ENCODE data around the gene MYOZ1. TPM values are rescaled to one million over a fixed set of nuclear protein-coding genes. Genes with fewer than 3 reads are reported as not detected.
A peak's percentile ranks its signal among the peaks of the same experiment; 100 is the strongest.

MYOZ1 gene
- total and polyA plus RNA-seq, 2 donors (not counting 1 experiment from before 2014, with no cell fraction given): not detected

DNA sequence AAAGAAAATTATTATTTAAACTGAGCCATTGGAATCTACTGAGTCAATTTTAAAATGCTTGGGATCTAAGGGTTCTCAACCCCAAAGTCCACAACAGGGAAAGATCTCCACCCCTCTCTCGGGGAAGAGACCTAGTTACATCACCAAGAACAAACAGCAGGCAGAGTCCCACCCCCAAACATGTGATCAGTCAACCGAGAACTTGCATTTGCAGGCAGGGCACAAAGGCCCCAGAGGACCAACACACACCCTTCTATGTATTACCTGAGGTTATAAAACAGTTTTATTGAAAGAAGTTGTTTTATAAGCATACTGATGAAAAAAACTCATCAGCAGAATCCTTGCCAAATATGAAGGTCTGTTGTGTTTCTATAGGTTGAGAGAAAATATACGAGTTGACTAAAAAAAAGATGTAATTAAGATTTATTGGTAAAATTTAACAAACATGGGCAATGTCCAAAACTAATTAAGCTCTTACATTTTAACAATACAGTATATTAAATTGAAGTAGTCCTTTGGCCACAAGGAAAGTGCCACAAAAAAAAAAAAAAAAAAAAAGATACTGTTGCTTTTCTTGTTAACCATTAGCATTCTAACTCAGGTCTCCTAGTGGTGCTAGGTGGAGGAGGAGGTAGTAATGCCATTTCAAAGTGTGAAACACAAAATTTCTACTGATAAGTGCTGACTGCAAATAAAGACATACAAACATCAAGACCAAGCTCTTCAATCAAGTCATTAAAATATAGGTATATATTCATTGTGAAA is 49.2 kb downstream of the MYOZ1 start:
- POLR2A ChIA-PET: interaction anchor here (0.5 kb wide), 1 partner anchor 423 kb away, joined by 3 read pairs; no protein-coding TSS in a partner anchor
- Histone ChIP-seq H3K9ac (ENCODE audit: low read length) (no peak overlapping the region), H3K27me3 (replicated peaks in 1 of 4; ENCODE audit: control extremely low read depth in 1 of 4, control insufficient read depth in 3 of 4, insufficient read depth in 4 of 4, low read length in 3 of 4) (no peaks in the 10 kb centered on the region), H3K4me2 (replicated peaks; ENCODE audit: low read depth, low read length, poor library complexity, severe bottlenecking) (peak overlapping the region; percentile 34), H3K4me1 (ENCODE audit: control insufficient read depth in 2 of 2, insufficient read depth in 2 of 2, low read length in 2 of 2) (peaks cover 12 to 14% of the 10 kb centered on the region in 2 donors), H3K9me3 (ENCODE audit: control extremely low read depth in 1 of 3, control insufficient read depth in 2 of 3, insufficient read depth in 1 of 3, low read length in 2 of 3) (no peaks in the 10 kb centered on the region), H3K79me2 (ENCODE audit: control insufficient read depth, insufficient read depth, low read length) (no peaks in the 10 kb centered on the region), H4K20me1 (ENCODE audit: control insufficient read depth, insufficient read depth, low read length, poor library complexity, severe bottlenecking) (no peaks in the 10 kb centered on the region), H3K27ac (ENCODE audit: low read length in 2 of 2) (no peak overlapping the region), H3K4me3 (ENCODE audit: control extremely low read depth in 1 of 5, extremely low read depth in 1 of 5, insufficient read depth in 1 of 5, low read depth in 2 of 5, low read length in 4 of 5) (no peak overlapping the region), H2AFZ (ENCODE audit: insufficient read depth, low read depth, low read length, poor library complexity, severe bottlenecking) (peak overlapping the region; percentile 60), H3K36me3 (replicated peaks in 1 of 2; ENCODE audit: control extremely low read depth in 1 of 2, control insufficient read depth in 1 of 2, extremely low read depth in 1 of 2, insufficient read depth in 2 of 2, low read length in 1 of 2) (no peaks in the 10 kb centered on the region)
- WGBS (ENCODE audit: insufficient coverage): no CpG with 5 or more reads among the region's 3 CpGs
- Mint-ChIP-seq H3K4me1 (peaks cover 16% of the 10 kb centered on the region), H3K27me3 (no peaks in the 10 kb centered on the region), H3K27ac (no peak overlapping the region), H3K9me3 (ENCODE audit: insufficient read depth) (no peaks in the 10 kb centered on the region), H3K4me3 (peak overlapping the region; percentile 35)
- CTCF ChIA-PET: interaction anchor here (1.1 kb wide), 1 partner anchor 16 kb away, joined by 3 read pairs; no protein-coding TSS in a partner anchor
- DNase-seq (peak; percentile 45), ATAC-seq (ENCODE audit: low read depth) (peak; percentile 68)
- intact Hi-C loops (cut with micrococcal nuclease): no loop called here
- no peak for TF ChIP-seq EZH2 (IDR thresholded peaks at IDR 0.05; ENCODE audit: borderline replicate concordance, insufficient read depth, low read depth, low read length, poor library complexity, severe bottlenecking)
- TF ChIP-seq, protein P1, sequence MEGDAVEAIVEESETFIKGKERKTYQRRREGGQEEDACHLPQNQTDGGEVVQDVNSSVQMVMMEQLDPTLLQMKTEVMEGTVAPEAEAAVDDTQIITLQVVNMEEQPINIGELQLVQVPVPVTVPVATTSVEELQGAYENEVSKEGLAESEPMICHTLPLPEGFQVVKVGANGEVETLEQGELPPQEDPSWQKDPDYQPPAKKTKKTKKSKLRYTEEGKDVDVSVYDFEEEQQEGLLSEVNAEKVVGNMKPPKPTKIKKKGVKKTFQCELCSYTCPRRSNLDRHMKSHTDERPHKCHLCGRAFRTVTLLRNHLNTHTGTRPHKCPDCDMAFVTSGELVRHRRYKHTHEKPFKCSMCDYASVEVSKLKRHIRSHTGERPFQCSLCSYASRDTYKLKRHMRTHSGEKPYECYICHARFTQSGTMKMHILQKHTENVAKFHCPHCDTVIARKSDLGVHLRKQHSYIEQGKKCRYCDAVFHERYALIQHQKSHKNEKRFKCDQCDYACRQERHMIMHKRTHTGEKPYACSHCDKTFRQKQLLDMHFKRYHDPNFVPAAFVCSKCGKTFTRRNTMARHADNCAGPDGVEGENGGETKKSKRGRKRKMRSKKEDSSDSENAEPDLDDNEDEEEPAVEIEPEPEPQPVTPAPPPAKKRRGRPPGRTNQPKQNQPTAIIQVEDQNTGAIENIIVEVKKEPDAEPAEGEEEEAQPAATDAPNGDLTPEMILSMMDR (IDR thresholded peaks at IDR 0.05): no peak

Data from B cell (primary cell).